ENCODE measurements around the gene MS4A2. TPM values are rescaled to one million over a fixed set of nuclear protein-coding genes. Genes with fewer than 3 reads are reported as not detected.
"Not testable (repeated sequence)": the region's sequence is repeated elsewhere in the genome, so short reads cannot be mapped to it uniquely, and the experiment has no call there.

Gene MS4A2
- total RNA-seq, 4 donors from 2014 or later = 0.32 to 1.5 (median 1.2) TPM; not detected in 1

- H3K9me3 ChIP-seq; H3K36me3 ChIP-seq; H3K27ac ChIP-seq; DNase-seq (ENCODE audit: low spot score in 2 of 2); H3K4me3 ChIP-seq; H3K27me3 ChIP-seq; H3K4me1 ChIP-seq: not testable (repeated sequence)
- 85% methylated on average over 5 of the region's 5 CpGs for WGBS
Measured at GRCh38 chr11:60108631-60109030, 20.2 kb downstream of the MS4A2 start.

GRCh38 chr11:60111793-60112192 is 23.3 kb downstream of the MS4A2 start:
- WGBS = 54% methylated on average over 2 of the region's 2 CpGs
- Histone ChIP-seq H3K36me3 (no peaks in the 10 kb centered on the region), H3K4me3 (no peak overlapping the region), H3K4me1 (no peaks in the 10 kb centered on the region), H3K27ac (no peak overlapping the region), H3K9me3 (no peaks in the 10 kb centered on the region), H3K27me3 (no peaks in the 10 kb centered on the region)
- no peak for DNase-seq (ENCODE audit: low spot score in 2 of 2)
- TF ChIP-seq POLR2AphosphoS5 (IDR thresholded peaks at IDR 0.05) = no peak
- TF ChIP-seq POLR2A (IDR thresholded peaks at IDR 0.05) = no peak
- no peak for TF ChIP-seq EP300 (IDR thresholded peaks at IDR 0.05)
- no peak for TF ChIP-seq CTCF (IDR thresholded peaks at IDR 0.05)

- no peak overlapping the region for H3K27ac ChIP-seq
- H3K4me3 ChIP-seq = no peak overlapping the region
- DNase-seq (ENCODE audit: low spot score in 2 of 2) = no peak
- no peaks in the 10 kb centered on the region for H3K4me1 ChIP-seq
- H3K36me3 ChIP-seq = no peaks in the 10 kb centered on the region
- no peaks in the 10 kb centered on the region for H3K9me3 ChIP-seq
- TF ChIP-seq EP300 (IDR thresholded peaks at IDR 0.05) (no peak), POLR2A (IDR thresholded peaks at IDR 0.05) (no peak), CTCF (IDR thresholded peaks at IDR 0.05) (no peak)
- no peaks in the 10 kb centered on the region for H3K27me3 ChIP-seq
Measured at GRCh38 chr11:60116996-60117790, 28.7 kb downstream of the MS4A2 start.

GRCh38 chr11:60118338-60118737 is 29.9 kb downstream of the MS4A2 start:
- H3K27ac ChIP-seq = no peak overlapping the region
- no peak overlapping the region for H3K4me3 ChIP-seq
- no peaks in the 10 kb centered on the region for H3K36me3 ChIP-seq
- no peaks in the 10 kb centered on the region for H3K27me3 ChIP-seq
- H3K4me1 ChIP-seq = no peaks in the 10 kb centered on the region
- WGBS = 67% methylated on average over 2 of the region's 2 CpGs
- TF ChIP-seq POLR2A (IDR thresholded peaks at IDR 0.05) (no peak), EP300 (IDR thresholded peaks at IDR 0.05) (no peak), POLR2AphosphoS5 (IDR thresholded peaks at IDR 0.05) (no peak), CTCF (IDR thresholded peaks at IDR 0.05) (no peak)
- H3K9me3 ChIP-seq = no peaks in the 10 kb centered on the region
- no peak for DNase-seq (ENCODE audit: low spot score in 2 of 2)

GRCh38 chr11:60119710-60120109 is 31.2 kb downstream of the MS4A2 start:
- H3K27ac ChIP-seq = no peak overlapping the region
- H3K9me3 ChIP-seq = no peaks in the 10 kb centered on the region
- no peaks in the 10 kb centered on the region for H3K4me1 ChIP-seq
- 70% methylated on average over 2 of the region's 2 CpGs for WGBS
- H3K36me3 ChIP-seq = no peaks in the 10 kb centered on the region
- H3K4me3 ChIP-seq = no peak overlapping the region
- no peaks in the 10 kb centered on the region for H3K27me3 ChIP-seq
- TF ChIP-seq EP300 (IDR thresholded peaks at IDR 0.05) (no peak), POLR2A (IDR thresholded peaks at IDR 0.05) (no peak), CTCF (IDR thresholded peaks at IDR 0.05) (no peak), POLR2AphosphoS5 (IDR thresholded peaks at IDR 0.05) (no peak)
- DNase-seq (ENCODE audit: low spot score in 2 of 2) = no peak

- no peaks in the 10 kb centered on the region for H3K9me3 ChIP-seq
- no peak for TF ChIP-seq POLR2AphosphoS5 (IDR thresholded peaks at IDR 0.05)
- TF ChIP-seq POLR2A (IDR thresholded peaks at IDR 0.05) = no peak
- TF ChIP-seq CTCF (IDR thresholded peaks at IDR 0.05) = no peak
- no peak for TF ChIP-seq EP300 (IDR thresholded peaks at IDR 0.05)
- no peaks in the 10 kb centered on the region for H3K27me3 ChIP-seq
- H3K4me1 ChIP-seq = no peaks in the 10 kb centered on the region
- WGBS = 87% methylated on average over 2 of the region's 2 CpGs
- no peak for DNase-seq (ENCODE audit: low spot score in 2 of 2)
- H3K27ac ChIP-seq = no peak overlapping the region
- no peak overlapping the region for H3K4me3 ChIP-seq
- no peaks in the 10 kb centered on the region for H3K36me3 ChIP-seq
Measured at GRCh38 chr11:60121264-60121663, 32.8 kb downstream of the MS4A2 start.
